HG02588 (cell line): Measurements from ENCODE around the gene LDB1.
A peak's percentile ranks its signal among the peaks of the same experiment; 100 is the strongest.

ENCODE experiments used
- ATAC-seq: cut with Tn5 transposase; IDR thresholded peaks from one replicate; pipeline ENCODE4 v1.9.1; 2021; ENCODE audit warnings: mild to moderate bottlenecking, moderate library complexity; ENCODE audit not compliant: unreplicated experiment

The LDB1 gene, protein sequence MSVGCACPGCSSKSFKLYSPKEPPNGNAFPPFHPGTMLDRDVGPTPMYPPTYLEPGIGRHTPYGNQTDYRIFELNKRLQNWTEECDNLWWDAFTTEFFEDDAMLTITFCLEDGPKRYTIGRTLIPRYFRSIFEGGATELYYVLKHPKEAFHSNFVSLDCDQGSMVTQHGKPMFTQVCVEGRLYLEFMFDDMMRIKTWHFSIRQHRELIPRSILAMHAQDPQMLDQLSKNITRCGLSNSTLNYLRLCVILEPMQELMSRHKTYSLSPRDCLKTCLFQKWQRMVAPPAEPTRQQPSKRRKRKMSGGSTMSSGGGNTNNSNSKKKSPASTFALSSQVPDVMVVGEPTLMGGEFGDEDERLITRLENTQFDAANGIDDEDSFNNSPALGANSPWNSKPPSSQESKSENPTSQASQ

DNA sequence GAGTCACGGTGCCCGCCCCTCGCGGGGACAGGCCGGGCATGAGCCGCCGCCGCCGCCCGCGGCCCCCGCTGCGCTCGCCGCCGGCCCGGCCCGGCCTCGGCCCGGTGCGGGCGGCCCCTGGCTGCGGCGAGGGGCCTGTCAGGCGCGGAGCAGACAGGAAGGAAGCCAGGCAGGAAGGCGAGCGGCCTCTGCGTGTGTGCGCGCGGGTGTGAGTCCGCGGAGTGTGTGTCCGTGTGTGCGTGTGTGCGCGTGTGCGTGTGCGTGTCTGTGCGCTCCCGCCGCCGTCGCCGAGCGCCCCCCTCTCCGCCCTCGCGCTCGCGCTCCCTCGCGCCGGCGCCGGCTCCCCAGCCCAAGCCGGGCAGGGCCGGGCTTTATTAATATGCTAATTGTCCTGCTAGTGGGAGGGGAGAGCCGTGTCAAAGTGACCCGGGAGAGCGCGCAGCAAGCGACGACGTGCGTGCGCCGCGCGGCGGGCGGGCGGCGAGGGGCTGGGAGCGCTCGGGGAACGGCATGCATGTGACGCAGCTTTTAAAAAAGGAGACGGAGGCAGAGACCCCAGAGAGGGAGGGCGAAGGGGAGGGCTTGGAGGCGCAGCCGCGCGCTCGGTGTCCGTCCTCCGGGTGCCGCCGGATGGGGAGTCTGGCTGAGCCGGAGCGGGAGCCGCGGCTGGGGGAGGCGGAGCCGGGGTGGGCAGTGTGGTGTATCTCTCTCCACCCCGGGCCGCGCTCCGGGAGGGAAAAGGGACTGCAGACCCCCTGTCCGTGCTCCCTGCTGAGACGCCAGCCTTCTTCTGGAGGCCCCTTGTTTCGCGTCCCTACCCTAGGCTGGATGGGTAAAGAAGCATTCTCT is at the start of gene LDB1:
LDB1 (minus strand) TSS at position 227 of the 849 bp plus-strand sequence. CDS start 258 bp downstream, outside the sequence.
- peak; percentile 47 for ATAC-seq

DNA sequence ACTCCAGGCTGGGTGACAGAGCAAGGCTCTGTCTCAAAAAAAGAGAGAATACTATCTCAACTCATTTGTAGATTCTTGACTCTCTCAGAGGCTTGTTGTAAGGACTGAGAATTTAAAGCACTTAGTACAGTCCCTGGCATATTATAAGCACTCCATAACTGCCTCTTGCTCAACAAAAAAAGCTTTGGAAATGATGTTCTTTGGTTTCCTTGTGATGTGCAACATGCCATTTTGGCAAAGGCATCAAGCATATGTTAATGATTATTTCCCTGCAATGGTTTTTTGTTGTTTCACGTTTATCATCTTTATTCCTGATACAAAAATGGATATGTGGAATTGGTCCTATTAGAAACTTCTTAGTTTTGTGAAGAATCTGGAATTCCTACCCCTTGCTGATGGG is 47.7 kb upstream of the LDB1 start:
- no peak for ATAC-seq

DNA sequence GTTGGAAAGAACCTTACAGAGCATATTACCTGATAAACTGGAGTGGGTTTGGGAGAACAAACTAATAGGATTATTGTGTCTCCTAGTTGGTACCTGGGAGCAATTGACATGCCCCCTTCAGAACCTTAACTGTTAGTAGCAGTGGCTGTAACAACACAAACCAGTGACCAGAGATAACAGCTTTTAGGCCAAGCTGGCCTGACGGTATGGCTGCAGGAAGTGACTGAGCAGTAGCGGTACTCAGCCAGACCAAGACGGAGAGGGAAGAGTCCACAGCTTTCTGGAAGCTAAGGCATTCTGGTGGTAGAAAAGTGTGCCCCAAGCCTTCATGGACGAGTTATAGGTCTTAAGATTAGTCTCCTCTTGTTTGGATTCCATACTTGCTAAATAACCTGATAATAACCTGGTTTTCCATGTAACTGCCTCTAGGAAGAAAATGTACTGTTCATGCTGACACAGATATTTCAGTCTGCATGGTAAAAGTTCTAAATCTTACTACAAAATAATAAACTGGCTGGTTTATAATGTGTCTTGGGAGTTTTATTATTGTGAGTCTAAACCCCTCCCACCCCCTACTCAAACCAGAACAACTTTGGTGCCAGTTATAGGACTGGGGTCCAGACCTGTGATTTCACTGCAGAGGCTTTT is 43.3 kb upstream of the LDB1 start:
- no peak for ATAC-seq

DNA sequence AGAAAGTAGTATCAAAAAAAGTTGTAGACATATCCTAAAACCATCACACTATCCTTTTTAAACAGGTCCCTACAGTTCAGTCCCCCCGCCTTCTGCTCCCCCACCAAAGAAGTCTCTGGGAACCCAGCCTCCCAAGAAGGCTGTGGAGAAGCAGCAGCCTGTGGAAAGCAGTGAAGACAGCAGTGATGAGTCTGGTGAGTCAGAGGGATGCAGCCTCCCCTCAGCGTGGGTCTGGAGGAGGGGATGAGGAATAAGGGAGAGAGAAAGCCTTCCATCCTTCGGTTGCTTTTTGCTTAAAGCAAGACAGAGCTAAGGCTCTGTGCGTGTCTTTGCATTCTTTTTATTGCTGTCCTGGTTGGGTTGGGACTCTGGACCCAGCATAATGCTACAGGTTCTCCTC is 39.7 kb upstream of the LDB1 start:
- ATAC-seq, result no peak

DNA sequence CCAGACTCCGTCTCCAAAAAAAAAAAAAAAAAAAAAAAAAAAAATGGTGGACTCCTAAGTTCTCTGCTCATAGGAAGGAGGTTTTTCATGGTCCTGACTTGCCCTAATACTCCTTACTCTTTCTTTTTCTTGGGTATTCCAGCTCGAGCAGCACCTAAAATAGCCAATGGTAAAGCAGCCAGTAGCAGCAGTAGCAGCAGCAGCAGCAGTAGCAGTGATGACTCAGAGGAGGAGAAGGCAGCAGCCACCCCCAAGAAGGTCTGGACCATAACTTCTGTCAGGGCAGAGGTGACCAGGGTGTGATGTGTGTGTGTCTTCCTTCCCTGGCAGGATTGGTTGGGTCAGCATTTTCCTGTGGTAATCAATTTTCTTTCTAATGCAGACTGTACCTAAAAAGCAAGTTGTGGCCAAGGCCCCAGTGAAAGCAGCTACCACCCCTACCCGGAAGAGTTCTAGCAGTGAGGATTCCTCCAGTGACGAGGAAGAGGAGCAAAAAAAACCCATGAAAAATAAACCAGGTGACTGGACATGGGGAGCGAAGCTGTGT is 39.0 kb upstream of the LDB1 start:
- no peak for ATAC-seq

DNA sequence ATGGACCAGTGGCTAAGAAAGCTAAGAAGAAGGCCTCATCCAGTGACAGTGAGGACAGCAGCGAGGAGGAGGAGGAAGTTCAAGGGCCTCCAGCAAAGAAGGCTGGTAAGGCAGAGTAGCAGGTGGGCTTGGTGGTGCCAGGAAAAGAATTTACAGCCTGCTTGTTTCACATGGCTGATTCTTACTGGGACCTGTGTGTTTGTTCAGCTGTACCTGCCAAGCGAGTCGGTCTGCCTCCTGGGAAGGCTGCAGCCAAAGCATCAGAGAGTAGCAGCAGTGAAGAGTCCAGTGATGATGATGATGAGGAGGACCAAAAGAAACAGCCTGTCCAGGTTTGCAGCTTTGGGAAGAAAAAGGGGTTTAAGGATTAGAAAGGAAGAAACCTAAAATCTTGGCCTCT is 37.1 kb upstream of the LDB1 start:
- ATAC-seq, result no peak

DNA sequence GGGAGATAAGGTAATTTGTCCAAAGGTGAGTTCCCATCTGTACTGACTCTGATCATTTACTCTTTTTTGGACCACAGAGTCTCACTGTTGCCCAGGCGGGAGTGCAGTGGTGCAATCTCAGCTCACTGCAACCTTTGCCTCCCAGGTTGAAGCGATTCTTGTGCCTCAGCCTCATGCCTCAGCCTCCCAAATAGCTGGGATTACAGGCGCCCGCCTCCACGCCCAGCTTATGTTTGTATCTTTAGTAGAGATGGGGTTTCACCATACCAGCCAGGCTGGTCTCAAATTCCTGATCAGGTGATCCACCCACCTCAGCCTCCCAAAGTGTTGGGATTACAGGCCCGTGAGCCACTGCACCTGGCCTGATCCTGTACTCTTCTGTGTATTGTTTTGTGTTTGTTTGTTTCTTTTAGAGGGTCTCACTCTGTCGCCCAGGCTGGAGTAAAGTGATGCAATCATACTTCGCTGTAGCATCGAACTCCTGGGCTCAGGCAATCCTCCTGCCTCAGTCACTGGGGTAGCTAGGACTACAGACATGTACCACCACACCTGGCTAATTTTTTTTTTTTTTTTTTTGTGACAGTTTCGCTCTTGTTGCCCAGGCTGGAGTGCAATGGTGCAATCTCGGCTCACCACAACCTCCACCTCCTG is 34.4 kb upstream of the LDB1 start:
- ATAC-seq, result no peak

DNA sequence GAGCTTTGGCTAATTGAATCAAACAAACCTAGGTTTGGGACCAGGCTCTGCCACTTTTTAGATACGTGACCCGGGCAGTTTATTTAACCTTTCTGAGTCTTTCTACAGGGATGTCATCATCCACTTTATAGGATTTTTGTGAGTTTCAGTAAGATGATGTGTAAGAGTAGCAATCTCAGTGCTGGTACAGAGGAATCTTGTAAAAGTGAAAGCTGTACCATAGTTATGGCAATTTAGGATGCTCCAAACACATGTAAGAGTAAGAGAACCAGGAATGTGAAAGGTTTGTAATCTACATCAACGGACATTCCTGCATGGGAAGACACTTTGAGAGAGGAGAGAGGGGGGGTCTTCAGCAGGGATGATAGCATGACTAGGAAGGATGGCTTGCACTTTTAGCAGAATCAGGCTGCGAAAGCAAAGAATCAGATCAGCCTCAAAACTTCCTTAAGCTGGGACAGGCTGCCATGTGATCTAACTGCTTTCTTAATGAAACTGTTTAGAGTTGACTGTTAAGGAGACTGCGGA is 33.0 kb upstream of the LDB1 start:
- no peak for ATAC-seq

DNA sequence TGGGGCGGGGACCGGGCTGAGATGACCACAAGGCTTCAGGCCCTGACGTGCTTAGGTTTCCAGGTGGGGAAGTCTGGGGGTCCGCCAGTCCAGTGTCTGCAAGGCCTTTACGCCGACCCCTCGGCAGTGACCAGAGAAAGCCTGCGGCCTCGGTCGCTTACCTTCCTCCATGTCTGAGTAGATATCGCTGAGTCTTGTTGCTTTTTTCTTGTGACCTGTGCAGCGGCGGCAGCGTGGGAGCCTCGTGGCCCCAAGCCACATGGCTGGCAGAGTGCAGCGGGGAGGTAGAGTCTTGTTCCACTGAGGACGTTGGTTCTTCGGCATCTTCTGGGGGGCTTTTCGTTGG is 32.4 kb upstream of the LDB1 start:
- ATAC-seq, result peak; percentile 30

DNA sequence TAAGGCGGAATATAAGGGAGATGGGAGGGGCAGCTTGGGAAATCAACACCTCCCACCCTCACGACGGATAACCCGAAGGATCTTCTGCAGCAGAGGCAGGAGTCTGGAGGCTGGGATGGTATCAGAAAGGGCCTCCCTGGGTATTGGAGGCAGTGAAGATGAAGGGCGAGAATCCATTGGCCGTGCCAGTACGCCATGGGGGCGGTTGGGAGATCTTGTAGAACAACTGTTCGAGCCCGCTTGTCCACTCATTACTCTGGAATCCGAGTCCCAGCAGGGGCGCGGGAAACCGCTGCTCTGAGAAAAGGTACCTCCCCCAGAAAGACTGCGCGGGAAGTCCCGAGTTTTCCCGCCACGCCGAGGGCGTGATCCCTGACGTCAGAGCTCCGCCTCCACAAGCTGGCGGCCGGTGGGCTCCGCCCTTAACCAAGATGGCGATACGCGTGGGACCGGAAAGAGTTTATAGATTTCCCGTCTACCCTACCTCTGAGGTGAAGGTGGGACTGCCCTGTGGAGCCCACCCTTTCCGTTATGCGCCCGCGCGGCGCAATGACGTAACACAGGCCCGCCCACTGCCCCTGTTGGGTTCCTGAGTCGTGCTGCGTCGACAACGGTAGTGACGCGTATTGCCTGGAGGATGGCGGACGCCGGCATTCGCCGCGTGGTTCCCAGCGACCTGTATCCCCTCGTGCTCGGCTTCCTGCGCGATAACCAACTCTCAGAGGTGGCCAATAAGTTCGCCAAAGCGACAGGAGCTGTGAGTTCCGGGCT is 31.8 kb upstream of the LDB1 start, which contains the start of gene NOLC1:
NOLC1 (plus strand) TSS at position 616 of the 771 bp plus-strand sequence; CDS start at position 638, 22 bp downstream.
- peak; percentile 87 for ATAC-seq

DNA sequence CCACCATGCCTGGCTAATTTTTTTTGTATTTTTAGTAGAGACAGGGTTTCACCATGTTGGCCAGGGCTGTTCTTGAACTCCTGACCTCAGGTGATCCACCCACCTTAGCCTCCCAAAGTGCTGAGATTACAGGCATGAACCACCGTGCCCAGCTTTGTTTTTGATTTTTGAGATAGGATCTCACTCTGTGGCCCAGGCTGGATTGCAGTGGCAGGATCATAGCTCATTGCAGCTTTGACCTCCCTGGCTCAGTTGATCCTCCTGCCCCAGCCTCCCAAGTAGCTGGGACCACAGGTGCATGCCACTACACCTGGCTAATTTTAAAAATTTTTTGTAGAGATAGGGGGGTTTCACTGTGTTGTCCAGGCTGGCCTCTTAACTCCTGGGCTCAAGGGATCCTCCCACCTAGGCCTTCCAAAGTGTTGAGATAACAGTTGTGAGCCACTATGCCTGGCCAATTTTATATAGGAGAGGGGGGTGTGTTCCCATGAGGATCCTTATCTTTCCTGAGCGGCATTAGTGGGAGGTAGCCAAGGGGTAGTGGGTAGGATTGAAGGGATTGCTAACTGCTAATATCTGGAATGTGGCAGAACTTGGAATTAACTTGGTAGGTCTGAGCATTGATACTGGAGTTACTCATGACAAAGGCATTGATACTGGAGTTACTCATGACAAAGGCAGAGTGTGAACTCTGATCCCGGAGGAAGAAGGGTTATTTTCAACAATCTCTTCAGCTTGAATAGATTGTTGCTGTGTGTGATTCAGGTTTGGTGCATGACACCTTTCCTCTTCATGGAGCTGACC is 31.0 kb upstream of the LDB1 start:
- no peak for ATAC-seq

DNA sequence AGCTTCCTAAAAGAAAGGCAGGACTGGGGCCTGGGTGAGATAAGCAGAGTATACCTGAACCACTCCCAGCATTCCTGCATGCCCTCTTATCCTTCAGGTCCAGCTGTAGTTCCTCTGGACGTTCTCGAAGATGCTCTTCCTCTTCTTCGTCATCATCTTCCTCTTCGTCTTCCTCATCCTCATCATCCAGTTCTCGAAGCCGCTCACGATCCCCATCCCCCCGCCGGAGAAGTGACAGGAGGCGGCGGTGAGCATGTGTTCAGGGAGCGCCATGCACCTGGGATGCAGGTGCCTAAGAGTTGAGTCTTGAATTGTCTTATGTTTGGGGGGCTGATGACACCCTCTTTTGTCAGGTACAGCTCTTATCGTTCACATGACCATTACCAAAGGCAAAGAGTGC is 28.1 kb upstream of the LDB1 start:
- no peak for ATAC-seq

DNA sequence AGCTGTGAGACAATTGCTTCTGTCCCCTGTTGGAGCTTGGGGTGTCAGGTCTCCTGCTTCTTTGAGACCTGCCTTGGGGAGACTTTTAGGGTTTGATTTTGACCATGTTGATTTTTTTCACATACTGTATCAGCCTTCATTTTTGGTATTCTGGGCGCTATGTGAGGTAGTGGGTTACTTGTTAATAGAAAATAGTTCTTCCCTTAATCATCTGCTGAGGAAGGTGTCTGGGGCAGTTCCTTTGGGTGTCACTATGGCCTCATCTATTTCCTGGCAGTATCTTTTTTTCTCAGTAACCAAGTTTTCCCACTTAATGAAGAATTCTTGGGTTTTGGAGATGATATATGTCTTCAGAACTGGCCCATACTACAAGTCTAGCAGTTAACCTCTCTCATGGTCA is 27.4 kb upstream of the LDB1 start:
- no peak for ATAC-seq

DNA sequence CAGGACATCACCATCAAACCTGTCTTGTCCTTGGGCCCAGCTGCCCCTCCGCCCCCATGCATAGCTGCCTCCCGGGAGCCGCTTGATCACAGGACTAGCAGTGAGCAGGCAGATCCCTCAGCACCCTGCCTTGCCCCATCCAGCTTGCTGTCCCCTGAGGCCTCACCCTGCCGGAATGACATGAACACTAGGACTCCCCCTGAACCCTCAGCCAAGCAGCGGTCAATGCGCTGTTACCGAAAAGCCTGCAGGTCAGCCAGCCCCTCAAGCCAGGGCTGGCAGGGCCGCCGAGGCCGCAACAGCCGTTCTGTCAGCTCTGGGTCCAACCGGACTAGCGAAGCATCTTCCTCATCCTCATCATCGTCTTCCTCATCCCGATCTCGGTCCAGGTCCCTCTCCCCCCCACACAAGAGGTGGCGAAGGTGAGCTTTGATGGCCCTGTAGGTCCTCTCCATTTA is 26.8 kb upstream of the LDB1 start:
- no peak for ATAC-seq

DNA sequence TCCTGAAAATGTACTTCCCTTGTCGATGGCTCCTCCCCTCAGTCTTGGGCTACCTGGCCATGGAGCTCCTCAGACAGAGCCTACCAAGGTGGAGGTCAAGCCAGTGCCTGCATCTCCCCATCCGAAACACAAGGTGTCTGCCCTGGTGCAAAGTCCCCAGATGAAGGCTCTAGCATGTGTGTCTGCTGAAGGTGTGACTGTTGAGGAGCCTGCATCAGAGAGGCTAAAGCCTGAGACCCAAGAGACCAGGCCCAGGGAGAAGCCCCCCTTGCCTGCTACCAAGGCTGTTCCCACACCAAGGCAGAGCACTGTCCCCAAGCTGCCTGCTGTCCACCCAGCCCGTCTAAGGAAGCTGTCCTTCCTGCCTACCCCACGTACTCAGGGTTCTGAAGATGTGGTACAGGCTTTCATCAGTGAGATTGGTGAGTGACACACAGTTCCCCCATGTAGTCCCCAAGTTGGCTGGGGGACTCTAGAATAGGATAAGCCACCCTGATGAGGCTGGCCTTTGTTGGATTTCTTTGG is 21.5 kb upstream of the LDB1 start:
- ATAC-seq, result no peak

DNA sequence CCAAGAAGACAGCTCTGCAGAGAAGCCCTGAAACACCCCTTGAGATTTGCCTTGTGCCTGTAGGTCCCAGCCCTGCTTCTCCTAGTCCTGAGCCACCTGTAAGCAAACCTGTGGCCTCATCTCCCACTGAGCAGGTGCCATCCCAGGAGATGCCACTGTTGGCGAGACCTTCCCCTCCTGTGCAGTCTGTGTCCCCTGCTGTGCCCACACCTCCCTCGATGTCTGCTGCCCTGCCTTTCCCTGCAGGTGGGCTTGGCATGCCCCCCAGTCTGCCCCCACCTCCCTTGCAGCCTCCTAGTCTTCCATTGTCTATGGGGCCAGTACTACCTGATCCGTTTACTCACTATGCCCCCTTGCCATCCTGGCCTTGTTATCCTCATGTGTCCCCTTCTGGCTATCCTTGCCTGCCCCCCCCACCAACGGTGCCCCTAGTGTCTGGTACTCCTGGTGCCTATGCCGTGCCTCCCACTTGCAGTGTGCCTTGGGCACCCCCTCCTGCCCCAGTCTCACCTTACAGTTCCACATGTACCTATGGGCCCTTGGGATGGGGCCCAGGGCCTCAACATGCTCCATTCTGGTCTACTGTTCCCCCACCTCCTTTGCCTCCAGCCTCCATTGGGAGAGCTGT is 20.9 kb upstream of the LDB1 start:
- no peak for ATAC-seq

DNA sequence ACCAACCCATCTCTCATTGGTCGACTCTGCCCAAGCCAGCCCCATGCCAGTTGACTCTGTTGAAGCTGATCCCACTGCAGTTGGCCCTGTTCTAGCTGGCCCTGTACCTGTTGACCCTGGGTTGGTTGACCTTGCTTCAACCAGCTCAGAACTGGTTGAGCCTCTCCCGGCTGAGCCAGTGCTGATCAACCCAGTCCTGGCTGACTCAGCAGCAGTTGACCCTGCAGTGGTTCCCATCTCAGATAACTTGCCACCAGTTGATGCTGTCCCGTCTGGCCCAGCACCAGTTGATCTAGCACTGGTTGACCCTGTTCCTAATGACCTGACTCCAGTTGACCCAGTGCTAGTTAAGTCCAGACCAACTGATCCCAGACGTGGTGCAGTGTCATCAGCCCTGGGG is 20.1 kb upstream of the LDB1 start:
- ATAC-seq, result no peak
